Suprapubic skin (tissue), 2 donors: Measurements from ENCODE around the gene NFILZ.

Experiments
- EP300 ChIP-seq: sonication (generic); formaldehyde crosslinking; IDR thresholded peaks from one replicate; pipeline ENCODE4 v1.6.1; 2017; ENCODE audit warnings: antibody characterized with exemption
- POLR2A ChIP-seq, 2 donors: fragments of 450-650 bp; IDR thresholded peaks; one replicate each; pipeline ENCODE4 v1.6.1; 2017; ENCODE audit warnings: antibody characterized with exemption in 2 of 2, mild to moderate bottlenecking in 2 of 2, moderate library complexity in 2 of 2

- no peak for TF ChIP-seq POLR2A (IDR thresholded peaks at IDR 0.05)
- no peak for TF ChIP-seq EP300
Observed at GRCh38 chr19:8666814-8667405, 36.5 kb downstream of the NFILZ start.
